ENCODE data around the gene CMTM5.

DNA sequence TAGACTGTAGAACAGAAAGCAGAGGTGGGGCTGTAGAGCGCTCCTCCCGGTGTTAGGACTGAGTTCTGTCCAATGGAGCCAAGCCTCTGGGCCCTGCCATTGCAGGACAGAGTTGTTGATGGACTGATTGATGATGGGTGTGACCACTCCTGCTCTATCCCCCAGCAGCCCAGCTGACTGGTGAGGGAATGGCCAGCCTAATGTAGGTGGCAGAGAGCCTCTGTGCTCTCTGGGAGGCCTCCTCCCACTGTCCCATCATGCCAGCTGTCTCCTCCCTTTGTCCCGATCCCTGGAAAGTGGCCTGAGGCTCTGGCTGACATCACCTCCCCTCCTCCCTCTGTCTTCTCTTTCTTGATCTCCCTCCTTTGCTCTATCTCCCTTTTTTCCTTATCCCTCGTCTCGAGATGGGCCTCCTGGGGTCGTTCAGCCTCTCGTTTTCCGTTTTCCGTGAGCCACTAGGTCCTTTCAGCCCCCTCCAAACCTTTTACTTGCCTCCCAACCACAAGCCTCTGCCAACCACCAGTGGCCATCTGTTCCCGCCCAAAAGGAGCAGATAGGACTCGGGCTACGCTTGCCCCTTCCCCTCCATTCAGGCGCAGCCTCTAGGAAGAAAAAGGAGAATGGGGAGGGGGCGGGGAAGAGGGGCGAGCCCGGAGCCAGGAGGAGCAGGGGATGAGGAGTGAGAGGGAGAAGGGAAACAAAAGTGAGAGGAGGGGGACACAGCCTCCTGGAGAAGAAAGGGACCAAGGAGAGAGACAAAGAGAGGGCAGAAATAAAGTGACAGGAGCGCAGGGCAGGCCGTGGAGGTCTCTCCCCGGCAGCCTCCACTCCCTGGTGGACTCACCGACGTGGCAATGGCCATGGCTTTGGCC lies 12.4 kb upstream of the CMTM5 start:
- no peak for TF ChIP-seq SIN3A (IDR thresholded peaks at IDR 0.05; ENCODE audit: borderline replicate concordance, low read depth, low read length)
- TF ChIP-seq, protein P1, sequence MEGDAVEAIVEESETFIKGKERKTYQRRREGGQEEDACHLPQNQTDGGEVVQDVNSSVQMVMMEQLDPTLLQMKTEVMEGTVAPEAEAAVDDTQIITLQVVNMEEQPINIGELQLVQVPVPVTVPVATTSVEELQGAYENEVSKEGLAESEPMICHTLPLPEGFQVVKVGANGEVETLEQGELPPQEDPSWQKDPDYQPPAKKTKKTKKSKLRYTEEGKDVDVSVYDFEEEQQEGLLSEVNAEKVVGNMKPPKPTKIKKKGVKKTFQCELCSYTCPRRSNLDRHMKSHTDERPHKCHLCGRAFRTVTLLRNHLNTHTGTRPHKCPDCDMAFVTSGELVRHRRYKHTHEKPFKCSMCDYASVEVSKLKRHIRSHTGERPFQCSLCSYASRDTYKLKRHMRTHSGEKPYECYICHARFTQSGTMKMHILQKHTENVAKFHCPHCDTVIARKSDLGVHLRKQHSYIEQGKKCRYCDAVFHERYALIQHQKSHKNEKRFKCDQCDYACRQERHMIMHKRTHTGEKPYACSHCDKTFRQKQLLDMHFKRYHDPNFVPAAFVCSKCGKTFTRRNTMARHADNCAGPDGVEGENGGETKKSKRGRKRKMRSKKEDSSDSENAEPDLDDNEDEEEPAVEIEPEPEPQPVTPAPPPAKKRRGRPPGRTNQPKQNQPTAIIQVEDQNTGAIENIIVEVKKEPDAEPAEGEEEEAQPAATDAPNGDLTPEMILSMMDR (IDR thresholded peaks at IDR 0.05), result no peak
- no peak for TF ChIP-seq FOXM1 (IDR thresholded peaks at IDR 0.05; ENCODE audit: low read depth)
- no peak for TF ChIP-seq MXI1 (IDR thresholded peaks at IDR 0.05; ENCODE audit: low read depth, low read length)
